ENCODE measurements around the gene FOXE3.

Gene FOXE3

DNA sequence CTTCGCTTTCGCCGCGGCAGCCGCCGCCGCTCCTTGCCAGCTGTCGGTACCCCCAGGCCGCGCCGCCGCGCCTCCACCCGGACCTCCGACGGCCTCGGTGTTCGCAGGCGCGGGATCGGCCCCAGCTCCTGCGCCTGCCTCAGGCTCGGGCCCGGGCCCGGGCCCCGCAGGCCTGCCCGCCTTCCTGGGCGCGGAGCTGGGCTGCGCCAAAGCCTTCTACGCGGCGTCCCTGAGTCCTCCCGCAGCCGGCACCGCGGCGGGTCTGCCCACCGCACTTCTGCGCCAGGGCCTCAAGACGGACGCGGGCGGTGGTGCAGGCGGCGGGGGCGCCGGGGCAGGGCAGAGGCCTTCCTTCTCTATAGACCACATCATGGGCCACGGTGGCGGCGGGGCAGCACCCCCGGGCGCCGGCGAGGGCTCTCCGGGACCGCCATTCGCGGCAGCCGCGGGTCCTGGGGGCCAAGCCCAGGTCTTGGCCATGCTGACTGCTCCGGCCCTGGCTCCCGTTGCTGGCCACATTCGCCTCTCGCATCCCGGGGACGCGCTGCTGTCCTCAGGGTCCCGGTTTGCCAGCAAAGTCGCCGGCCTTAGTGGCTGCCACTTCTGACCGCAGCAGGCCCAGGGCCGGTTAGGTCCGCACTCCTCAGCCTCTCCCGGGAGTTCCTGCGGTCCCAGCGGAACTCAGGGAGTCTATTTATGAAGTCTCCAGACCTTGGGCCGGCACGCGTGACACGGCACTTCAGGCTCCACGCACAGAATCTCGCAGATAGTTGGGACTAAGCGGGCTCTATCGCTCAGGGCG lies 23.1 kb downstream of the FOXE3 start:
- ChIA-PET POLR2A (no interaction called here), CTCF (interaction anchor here (2.0 to 8.6 kb wide), 7 partner anchors 9 to 282 kb away, joined by 7 to 226 read pairs (median 41); no protein-coding TSS in a partner anchor)
- TF ChIP-seq, protein P1, sequence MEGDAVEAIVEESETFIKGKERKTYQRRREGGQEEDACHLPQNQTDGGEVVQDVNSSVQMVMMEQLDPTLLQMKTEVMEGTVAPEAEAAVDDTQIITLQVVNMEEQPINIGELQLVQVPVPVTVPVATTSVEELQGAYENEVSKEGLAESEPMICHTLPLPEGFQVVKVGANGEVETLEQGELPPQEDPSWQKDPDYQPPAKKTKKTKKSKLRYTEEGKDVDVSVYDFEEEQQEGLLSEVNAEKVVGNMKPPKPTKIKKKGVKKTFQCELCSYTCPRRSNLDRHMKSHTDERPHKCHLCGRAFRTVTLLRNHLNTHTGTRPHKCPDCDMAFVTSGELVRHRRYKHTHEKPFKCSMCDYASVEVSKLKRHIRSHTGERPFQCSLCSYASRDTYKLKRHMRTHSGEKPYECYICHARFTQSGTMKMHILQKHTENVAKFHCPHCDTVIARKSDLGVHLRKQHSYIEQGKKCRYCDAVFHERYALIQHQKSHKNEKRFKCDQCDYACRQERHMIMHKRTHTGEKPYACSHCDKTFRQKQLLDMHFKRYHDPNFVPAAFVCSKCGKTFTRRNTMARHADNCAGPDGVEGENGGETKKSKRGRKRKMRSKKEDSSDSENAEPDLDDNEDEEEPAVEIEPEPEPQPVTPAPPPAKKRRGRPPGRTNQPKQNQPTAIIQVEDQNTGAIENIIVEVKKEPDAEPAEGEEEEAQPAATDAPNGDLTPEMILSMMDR (IDR thresholded peaks at IDR 0.05; ENCODE audit: control extremely low read depth, extremely low read depth, low read depth, missing control alignments) = no peak
- no peak for DNase-seq (ENCODE audit: extremely low spot score)

DNA sequence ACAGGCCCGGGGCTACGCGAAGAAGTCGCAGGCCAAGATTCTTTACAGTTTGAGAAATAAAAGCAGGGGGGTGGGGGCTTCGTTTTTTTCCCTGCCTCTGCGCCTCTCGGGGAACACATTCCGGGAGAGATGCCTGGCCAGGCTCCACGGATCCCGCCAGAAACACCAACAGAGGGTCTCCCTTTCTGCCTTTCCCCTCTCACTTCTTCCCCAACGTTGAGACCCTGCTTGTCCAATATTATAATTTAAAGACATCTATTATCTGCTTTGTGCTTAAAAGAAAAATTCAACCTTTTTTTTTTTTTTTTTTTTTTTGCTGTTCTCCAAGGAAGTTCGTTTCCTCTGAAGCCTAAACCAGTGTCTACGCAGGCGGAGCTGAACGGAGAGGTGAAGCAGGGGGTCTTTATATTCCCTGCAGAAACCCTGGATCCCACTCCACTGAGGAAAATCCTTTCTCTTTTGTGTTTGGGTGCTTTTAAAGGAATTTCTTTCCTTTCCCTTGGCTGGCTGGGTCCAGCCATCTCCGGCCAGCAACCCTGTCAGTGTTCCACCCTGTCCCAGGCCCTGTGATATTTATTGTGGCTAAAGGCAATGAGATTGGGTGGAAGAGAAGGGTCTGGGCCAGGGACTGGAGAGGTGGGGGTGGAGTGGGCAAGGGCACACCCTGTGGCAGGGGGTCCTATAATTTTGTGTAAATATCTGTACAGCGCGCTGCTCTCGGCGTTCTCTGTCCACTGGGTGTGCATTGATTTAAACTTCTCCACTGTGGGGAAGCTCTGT lies 23.9 kb downstream of the FOXE3 start:
- ChIA-PET CTCF (interaction anchor here (1.0 to 3.2 kb wide), 5 partner anchors 8 to 286 kb away, joined by 4 to 16 read pairs (median 5); no protein-coding TSS in a partner anchor), POLR2A (no interaction called here)
- TF ChIP-seq, protein P1 (IDR thresholded peaks at IDR 0.05; ENCODE audit: control extremely low read depth, extremely low read depth, low read depth, missing control alignments) = no peak
- no peak for DNase-seq (ENCODE audit: extremely low spot score)

DNA sequence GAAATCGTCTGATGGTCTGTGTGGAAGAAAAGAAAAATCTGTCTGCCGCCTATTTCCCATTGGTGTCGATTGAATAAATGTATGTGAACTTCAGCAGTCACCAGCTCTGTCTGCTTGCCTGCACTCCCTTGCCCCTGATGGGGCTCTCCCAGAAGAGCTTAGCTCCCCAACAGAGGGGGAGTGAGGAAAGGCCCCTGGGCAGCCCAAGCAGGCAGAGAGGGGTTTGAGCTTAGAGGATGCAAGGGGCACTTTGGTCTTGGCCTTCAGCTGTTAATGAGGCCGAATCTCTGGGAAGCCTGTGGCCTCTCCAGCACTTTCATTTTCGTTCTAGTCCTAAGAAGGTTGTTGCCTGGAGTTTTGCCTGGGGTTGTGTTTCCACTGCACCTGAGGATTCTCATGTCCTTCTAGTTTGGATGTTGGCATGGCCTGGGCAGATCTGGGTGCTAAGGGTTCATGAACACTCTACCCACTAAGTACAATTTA lies 24.6 kb downstream of the FOXE3 start:
- CTCF ChIA-PET = interaction anchor here (1.0 to 3.2 kb wide), 6 partner anchors 9 to 302 kb away, joined by 3 to 16 read pairs (median 5); no protein-coding TSS in a partner anchor
- POLR2A ChIA-PET = no interaction called here
- TF ChIP-seq, protein P1 (IDR thresholded peaks at IDR 0.05; ENCODE audit: control extremely low read depth, extremely low read depth, low read depth, missing control alignments) = no peak
- DNase-seq (ENCODE audit: extremely low spot score) = no peak

DNA sequence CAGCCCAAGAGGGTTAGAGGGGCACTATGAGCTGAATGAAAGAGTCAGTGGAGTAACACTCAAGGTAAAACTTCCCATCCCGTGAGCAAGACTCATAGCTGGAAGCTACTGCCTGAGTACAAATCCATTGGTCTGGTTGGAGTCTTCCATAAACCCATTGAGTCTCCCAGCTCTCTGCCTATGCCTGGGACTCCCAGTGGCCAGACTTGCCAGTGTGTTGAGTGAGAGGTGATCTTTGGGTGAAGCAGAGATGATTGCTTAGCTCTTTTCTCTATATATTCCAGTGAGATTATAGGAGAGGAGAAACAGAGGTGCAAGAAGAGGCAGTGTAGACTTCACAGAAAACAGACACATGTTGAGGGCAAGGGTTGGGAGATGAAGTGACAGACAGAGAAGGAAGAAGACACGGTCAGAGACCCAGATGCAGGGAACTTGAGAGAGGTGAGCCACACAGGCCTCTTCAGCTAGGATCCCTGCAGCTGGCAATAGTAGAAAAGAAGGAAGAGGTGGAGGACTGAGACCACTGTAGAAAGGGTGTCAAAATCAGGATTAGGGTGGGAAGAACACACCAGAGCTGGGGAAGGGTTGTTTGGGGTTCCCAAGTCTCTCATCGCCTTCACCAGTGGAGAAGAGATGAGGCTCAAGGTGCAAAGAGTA lies 25.5 kb downstream of the FOXE3 start:
- CTCF ChIA-PET = interaction anchor here (0.6 to 3.2 kb wide), 5 partner anchors 9 to 301 kb away, joined by 3 to 16 read pairs (median 4); no protein-coding TSS in a partner anchor
- TF ChIP-seq, protein P1 (IDR thresholded peaks at IDR 0.05; ENCODE audit: control extremely low read depth, extremely low read depth, low read depth, missing control alignments) = no peak
- no peak for DNase-seq (ENCODE audit: extremely low spot score)
- POLR2A ChIA-PET = no interaction called here

DNA sequence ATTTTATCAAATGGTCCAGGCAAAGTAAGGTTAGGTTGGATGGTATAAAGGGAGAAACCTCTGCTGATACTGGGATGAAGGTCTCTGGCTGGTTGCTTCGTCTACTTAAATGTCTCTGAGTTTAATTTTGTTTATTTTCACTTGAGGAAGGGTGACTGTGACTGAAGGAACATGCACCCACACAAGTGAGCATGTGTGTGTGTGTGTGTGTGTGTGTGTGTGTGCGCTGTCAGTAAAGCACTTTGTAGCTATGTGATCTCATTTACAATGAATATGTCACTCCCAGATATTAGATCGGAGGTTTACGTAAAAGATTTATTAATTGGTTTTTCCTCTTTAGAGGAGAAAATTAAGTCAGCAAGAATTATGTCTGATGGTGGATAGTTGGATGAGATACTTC lies 26.1 kb downstream of the FOXE3 start:
- CTCF ChIA-PET = interaction anchor here (1.2 to 3.2 kb wide), 4 partner anchors 10 to 300 kb away, joined by 3 to 16 read pairs (median 4); no protein-coding TSS in a partner anchor
- no peak for DNase-seq (ENCODE audit: extremely low spot score)
- TF ChIP-seq, protein P1 (IDR thresholded peaks at IDR 0.05; ENCODE audit: control extremely low read depth, extremely low read depth, low read depth, missing control alignments) = no peak
- POLR2A ChIA-PET = no interaction called here

Data from GM10248 (cell line).